Peyer's patch (tissue), 4 donors: ENCODE measurements around the gene PIP5K1C.

Experiments used
- POLR2A ChIP-seq, 2 donors: fragments of 450-650 bp; IDR thresholded peaks; one replicate each; pipeline ENCODE4 v1.5.1; 2017; ENCODE audit warnings: antibody characterized with exemption in 2 of 2, mild to moderate bottlenecking in 2 of 2, moderate library complexity in 2 of 2
- TF ChIP-seq, protein P1 (sequence below), 6 experiments: fragments of 450-650 bp in 4 of 6; fragments of 200-600 bp in 2 of 6; sonication (generic) in 1 of 6; IDR thresholded peaks; one replicate each; pipeline ENCODE4 v1.5.1; 2017 to 2019; ENCODE audit warnings: antibody characterized with exemption in 6 of 6, mild to moderate bottlenecking in 3 of 6, moderate library complexity in 1 of 6

DNA sequence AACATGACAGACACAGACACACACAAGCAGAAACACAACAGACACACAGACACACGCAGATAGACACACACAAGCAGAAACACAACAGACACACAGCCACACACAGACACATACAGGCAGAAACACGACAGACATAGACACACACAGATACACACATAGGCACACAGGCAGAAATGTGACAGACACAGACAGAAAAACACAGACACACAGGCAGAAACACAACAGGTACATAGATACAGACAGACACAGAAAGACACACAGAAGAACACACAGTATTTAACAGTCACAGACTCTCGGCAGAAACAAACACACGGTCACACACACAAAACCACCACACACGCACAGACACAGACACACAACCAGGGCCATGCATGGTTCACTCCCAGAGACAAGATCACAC is 94.5 kb downstream of the PIP5K1C start:
- TF ChIP-seq, protein P1, sequence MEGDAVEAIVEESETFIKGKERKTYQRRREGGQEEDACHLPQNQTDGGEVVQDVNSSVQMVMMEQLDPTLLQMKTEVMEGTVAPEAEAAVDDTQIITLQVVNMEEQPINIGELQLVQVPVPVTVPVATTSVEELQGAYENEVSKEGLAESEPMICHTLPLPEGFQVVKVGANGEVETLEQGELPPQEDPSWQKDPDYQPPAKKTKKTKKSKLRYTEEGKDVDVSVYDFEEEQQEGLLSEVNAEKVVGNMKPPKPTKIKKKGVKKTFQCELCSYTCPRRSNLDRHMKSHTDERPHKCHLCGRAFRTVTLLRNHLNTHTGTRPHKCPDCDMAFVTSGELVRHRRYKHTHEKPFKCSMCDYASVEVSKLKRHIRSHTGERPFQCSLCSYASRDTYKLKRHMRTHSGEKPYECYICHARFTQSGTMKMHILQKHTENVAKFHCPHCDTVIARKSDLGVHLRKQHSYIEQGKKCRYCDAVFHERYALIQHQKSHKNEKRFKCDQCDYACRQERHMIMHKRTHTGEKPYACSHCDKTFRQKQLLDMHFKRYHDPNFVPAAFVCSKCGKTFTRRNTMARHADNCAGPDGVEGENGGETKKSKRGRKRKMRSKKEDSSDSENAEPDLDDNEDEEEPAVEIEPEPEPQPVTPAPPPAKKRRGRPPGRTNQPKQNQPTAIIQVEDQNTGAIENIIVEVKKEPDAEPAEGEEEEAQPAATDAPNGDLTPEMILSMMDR (IDR thresholded peaks at IDR 0.05) = no peak
- TF ChIP-seq POLR2A (IDR thresholded peaks at IDR 0.05) = no peak
